Measurements from ENCODE around the gene TRAF3IP1. TPM values are rescaled to one million over a fixed set of nuclear protein-coding genes. Genes with fewer than 3 reads are reported as not detected.

The TRAF3IP1 gene
- total and polyA plus RNA-seq, 2 of the 13 experiments (the other 11 are each of a cell fraction or from before 2014, with no cell fraction given), result 4.1 to 12.9 TPM

DNA sequence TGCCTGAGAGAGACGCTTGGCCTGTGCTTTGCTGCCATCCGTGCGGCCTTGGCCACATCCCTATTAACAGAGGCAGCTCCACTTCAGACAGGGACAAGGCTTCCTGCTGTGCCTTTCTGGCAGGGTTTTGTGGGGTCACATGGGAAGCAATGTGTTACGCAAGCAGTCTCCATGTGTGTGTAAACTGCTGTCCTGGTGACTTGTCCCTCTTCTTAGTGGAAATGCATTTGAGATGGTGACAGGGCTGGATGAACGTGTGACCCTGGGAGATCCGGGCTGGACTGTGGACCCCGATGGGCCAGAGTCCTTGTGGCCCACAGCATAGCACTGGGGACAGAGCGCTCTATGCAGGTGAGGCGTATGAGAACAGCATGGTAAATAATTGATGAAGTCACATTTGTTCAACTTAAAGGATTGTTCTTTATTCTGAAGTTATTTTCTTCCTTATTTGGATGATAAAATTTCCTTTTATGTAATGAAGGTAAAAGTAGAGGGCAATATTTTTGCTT is 129.6 kb downstream of the TRAF3IP1 start (continued):
- TF ChIP-seq, protein P1, sequence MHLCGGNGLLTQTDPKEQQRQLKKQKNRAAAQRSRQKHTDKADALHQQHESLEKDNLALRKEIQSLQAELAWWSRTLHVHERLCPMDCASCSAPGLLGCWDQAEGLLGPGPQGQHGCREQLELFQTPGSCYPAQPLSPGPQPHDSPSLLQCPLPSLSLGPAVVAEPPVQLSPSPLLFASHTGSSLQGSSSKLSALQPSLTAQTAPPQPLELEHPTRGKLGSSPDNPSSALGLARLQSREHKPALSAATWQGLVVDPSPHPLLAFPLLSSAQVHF (CRISPR knock-in tag; IDR thresholded peaks at IDR 0.05), result no peak
- TF ChIP-seq, protein P2, sequence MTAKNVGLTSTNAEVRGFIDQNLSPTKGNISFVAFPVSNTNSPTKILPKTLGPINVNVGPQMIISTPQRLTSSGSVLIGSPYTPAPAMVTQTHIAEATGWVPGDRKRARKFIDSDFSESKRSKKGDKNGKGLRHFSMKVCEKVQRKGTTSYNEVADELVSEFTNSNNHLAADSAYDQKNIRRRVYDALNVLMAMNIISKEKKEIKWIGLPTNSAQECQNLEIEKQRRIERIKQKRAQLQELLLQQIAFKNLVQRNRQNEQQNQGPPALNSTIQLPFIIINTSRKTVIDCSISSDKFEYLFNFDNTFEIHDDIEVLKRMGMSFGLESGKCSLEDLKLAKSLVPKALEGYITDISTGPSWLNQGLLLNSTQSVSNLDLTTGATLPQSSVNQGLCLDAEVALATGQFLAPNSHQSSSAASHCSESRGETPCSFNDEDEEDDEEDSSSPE (CRISPR knock-in tag; IDR thresholded peaks at IDR 0.05), result peak; percentile 84
- no peak for TF ChIP-seq HNRNPLL (IDR thresholded peaks at IDR 0.05; ENCODE audit: low read depth, low read length, poor library complexity, severe bottlenecking)
- TF ChIP-seq, protein P3, sequence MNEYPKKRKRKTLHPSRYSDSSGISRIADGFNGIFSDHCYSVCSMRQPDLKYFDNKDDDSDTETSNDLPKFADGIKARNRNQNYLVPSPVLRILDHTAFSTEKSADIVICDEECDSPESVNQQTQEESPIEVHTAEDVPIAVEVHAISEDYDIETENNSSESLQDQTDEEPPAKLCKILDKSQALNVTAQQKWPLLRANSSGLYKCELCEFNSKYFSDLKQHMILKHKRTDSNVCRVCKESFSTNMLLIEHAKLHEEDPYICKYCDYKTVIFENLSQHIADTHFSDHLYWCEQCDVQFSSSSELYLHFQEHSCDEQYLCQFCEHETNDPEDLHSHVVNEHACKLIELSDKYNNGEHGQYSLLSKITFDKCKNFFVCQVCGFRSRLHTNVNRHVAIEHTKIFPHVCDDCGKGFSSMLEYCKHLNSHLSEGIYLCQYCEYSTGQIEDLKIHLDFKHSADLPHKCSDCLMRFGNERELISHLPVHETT (CRISPR knock-in tag; conservative IDR thresholded peaks at IDR 0.05), result peak; percentile 74; the same call in 1 of the 2 replicates
- TF ChIP-seq, protein P4, sequence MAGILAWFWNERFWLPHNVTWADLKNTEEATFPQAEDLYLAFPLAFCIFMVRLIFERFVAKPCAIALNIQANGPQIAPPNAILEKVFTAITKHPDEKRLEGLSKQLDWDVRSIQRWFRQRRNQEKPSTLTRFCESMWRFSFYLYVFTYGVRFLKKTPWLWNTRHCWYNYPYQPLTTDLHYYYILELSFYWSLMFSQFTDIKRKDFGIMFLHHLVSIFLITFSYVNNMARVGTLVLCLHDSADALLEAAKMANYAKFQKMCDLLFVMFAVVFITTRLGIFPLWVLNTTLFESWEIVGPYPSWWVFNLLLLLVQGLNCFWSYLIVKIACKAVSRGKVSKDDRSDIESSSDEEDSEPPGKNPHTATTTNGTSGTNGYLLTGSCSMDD (CRISPR knock-in tag; IDR thresholded peaks at IDR 0.05), result no peak
- TF ChIP-seq ZNF615 (CRISPR knock-in tag; IDR thresholded peaks at IDR 0.05; ENCODE audit: borderline replicate concordance), result 0 out of 2 replicates have a peak, but pooled peaks have one; percentile 36
- TF ChIP-seq, protein P5, sequence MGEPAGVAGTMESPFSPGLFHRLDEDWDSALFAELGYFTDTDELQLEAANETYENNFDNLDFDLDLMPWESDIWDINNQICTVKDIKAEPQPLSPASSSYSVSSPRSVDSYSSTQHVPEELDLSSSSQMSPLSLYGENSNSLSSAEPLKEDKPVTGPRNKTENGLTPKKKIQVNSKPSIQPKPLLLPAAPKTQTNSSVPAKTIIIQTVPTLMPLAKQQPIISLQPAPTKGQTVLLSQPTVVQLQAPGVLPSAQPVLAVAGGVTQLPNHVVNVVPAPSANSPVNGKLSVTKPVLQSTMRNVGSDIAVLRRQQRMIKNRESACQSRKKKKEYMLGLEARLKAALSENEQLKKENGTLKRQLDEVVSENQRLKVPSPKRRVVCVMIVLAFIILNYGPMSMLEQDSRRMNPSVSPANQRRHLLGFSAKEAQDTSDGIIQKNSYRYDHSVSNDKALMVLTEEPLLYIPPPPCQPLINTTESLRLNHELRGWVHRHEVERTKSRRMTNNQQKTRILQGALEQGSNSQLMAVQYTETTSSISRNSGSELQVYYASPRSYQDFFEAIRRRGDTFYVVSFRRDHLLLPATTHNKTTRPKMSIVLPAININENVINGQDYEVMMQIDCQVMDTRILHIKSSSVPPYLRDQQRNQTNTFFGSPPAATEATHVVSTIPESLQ (CRISPR knock-in tag; conservative IDR thresholded peaks at IDR 0.05), result no peak
- peak; percentile 88 for TF ChIP-seq ZSCAN9 (CRISPR knock-in tag; IDR thresholded peaks at IDR 0.05; ENCODE audit: borderline replicate concordance)
- TF ChIP-seq ATRX (CRISPR knock-in tag; IDR thresholded peaks at IDR 0.05; ENCODE audit: borderline replicate concordance), result no peak
- TF ChIP-seq ARID2 (CRISPR knock-in tag; IDR thresholded peaks at IDR 0.05; ENCODE audit: borderline replicate concordance), result peak; percentile 93; the same call in 1 of the 2 replicates
- peak; percentile 48; the same call in 1 of the 2 replicates for TF ChIP-seq ZNF274 (CRISPR knock-in tag; IDR thresholded peaks at IDR 0.05)
- TF ChIP-seq ETV6 (CRISPR knock-in tag; conservative IDR thresholded peaks at IDR 0.05), result 0 out of 2 replicates have a peak, but pooled peaks have one; percentile 35
- TF ChIP-seq, protein P6, sequence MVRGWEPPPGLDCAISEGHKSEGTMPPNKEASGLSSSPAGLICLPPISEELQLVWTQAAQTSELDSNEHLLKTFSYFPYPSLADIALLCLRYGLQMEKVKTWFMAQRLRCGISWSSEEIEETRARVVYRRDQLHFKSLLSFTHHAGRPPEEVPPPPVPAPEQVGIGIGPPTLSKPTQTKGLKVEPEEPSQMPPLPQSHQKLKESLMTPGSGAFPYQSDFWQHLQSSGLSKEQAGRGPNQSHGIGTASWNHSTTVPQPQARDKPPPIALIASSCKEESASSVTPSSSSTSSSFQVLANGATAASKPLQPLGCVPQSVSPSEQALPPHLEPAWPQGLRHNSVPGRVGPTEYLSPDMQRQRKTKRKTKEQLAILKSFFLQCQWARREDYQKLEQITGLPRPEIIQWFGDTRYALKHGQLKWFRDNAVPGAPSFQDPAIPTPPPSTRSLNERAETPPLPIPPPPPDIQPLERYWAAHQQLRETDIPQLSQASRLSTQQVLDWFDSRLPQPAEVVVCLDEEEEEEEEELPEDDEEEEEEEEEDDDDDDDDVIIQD (CRISPR knock-in tag; IDR thresholded peaks at IDR 0.05; ENCODE audit: low read depth), result peak; percentile 98
- no peak for TF ChIP-seq GABPA (IDR thresholded peaks at IDR 0.05; ENCODE audit: low read depth, low read length)
- TF ChIP-seq GABPA (CRISPR knock-in tag; IDR thresholded peaks at IDR 0.05; ENCODE audit: low read depth), result peak; percentile 81
- TF ChIP-seq KDM5B (CRISPR knock-in tag; IDR thresholded peaks at IDR 0.05; ENCODE audit: borderline replicate concordance), result peak; percentile 59; the same call in 1 of the 2 replicates
- TF ChIP-seq EHMT2 (IDR thresholded peaks at IDR 0.05; ENCODE audit: borderline replicate concordance, low read depth, low read length), result no peak
- TF ChIP-seq FOXO1 (CRISPR knock-in tag; IDR thresholded peaks at IDR 0.05), result peak; percentile 99
- TF ChIP-seq ZNF225 (CRISPR knock-in tag; IDR thresholded peaks at IDR 0.05), result no peak; the same call in 1 of the 2 replicates
- no peak for TF ChIP-seq SP140L (CRISPR knock-in tag; IDR thresholded peaks at IDR 0.05; ENCODE audit: borderline replicate concordance)
- TF ChIP-seq MIER3 (CRISPR knock-in tag; IDR thresholded peaks at IDR 0.05; ENCODE audit: borderline replicate concordance), result peak; percentile 100; the same call in 1 of the 2 replicates
- peak; percentile 88; the same call in 1 of the 2 replicates for TF ChIP-seq ZNF747 (CRISPR knock-in tag; IDR thresholded peaks at IDR 0.05; ENCODE audit: borderline replicate concordance)
